GM18508 (cell line): ENCODE data around the gene STIM1.
"Not testable (repeated sequence)": the region's sequence is repeated elsewhere in the genome, so short reads cannot be mapped to it uniquely, and the experiment has no call there.

Experiments
- ATAC-seq: cut with Tn5 transposase; IDR thresholded peaks from one replicate; pipeline ENCODE4 v1.9.1; 2021; ENCODE audit warnings: moderate number of reproducible peaks; ENCODE audit not compliant: insufficient read depth, unreplicated experiment

Gene STIM1

DNA sequence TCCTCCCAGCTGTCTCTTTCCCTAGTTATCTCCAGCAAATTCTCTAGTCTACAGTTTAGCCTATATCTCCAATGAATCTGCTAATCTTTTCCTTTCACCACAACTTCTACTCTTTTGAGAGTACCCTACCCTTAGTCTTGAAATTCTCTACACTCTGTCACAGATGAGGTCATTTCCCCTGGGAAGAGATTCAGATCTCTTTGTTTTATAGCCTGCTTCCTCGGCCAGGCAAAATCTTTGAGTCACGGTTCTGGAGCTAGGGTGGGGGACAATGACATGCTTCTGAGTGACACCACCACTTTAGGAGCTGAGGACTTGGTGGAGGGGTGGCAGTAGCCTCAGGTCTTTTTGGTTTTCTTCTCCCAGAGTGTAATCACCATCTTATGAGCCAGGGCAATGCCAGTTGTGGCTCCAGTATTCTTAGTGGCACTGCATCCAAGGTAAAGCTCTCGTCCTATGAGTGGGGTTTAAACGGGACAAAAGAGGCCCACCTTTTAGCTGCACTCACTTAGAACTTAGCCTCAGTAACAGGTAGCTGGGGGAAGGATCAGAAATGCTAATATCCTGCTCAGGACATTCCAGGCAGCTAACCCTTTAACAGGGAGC is 140.6 kb downstream of the STIM1 start:
- no peak for ATAC-seq

DNA sequence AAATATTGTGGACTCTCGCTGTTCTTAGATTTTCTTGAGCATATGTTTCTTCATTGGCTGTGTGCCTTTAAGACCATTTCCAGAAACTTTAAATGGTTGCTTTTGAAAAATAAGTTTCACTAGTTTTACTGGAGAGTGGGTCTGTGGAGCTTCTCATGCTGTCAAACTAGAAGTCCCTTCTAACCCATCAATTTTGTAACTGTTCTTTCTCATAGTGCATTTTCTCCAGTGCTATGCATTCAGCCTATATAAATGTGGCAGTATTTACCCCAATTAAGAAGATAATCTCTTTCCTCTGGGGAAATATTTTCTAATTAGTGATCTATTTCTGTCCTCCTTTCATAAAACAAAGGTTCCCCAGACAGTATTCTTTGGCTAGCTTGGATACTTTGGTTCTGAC is 141.2 kb downstream of the STIM1 start:
- no peak for ATAC-seq

DNA sequence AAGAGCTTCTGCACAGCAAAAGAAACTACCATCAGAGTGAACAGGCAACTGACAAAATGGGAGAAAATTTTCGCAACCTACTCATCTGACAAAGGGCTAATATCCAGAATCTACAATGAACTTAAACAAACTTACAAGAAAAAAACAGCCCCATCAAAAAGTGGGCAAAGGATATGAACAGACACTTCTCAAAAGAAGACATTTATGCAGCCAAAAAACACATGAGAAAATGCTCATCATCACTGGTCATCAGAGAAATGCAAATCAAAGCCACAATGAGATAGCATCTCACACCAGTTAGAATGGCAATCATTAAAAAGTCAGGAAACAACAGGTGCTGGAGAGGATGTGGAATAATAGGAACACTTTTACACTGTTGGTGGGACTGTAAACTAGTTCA is 149.3 kb downstream of the STIM1 start:
- ATAC-seq, result not testable (repeated sequence)

GRCh38 chr11:4006946-4007680 is 151.6 kb downstream of the STIM1 start:
- no peak for ATAC-seq

DNA sequence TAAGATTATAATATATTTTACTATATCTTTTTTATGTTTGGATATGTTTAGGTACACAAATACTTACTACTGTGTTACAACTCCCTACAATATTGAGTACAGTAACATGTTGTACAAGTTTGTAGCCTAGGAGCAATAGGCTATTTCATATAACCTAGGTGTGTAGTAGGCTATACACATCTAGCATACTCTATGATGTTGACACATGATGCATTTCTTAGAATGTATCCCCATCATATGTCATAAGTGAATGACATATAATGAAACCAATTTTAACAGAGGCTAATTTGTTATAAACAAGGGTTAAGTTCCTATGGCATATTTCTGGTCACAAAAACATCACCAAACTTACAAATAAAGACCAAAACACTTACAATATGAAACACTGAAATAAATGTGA is 152.7 kb downstream of the STIM1 start:
- no peak for ATAC-seq

DNA sequence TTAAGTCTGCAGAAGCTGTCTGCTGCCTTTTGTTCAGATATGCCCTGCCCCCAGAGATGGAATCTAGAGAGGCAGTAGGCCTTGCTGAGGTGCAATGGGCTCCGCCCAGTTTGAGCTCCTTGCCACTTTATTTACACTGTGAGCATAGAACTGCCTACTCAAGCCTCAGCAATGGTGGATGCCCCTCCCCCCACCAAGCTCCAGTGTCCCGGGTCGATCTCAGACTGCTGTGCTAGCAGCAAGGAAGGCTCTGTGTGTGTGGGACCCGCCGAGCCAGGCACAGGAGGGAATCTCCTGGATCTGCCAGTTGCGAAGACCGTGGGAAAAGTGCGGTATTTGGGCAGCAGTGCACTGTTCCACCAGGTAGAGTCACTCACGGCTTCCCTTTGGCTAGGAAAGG is 161.1 kb downstream of the STIM1 start:
- ATAC-seq, result not testable (repeated sequence)

DNA sequence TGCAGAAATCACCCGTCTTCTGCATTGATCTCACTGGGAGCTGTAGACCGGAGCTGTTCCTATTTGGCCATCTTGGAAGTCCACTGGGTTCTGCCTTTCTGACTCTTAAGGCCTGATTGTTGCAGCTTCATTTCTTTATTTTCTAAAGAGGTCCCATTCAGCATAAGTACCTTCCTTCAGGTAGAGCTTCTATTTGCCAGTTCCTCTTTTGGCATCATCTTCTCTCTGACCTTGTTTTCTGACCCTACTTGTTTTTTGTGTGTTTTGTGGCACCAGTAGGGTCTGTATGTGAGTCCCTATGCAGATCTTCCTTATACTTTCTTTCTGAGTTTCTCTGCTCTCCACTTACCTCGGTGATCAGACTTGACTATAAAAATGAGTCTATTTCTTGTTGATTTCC is 161.7 kb downstream of the STIM1 start:
- no peak for ATAC-seq

- ATAC-seq, result no peak
These were observed 163.2 kb downstream of the STIM1 start for GRCh38 chr11:4018641-4019040.

- ATAC-seq, result no peak
These were observed 164.4 kb downstream of the STIM1 start for GRCh38 chr11:4019891-4020290.

- ATAC-seq, result no peak
These were observed 167.2 kb downstream of the STIM1 start for GRCh38 chr11:4022669-4023068.

- ATAC-seq, result no peak
These were observed 169.9 kb downstream of the STIM1 start for GRCh38 chr11:4025248-4025966.

- ATAC-seq, result no peak
These were observed 170.5 kb downstream of the STIM1 start for GRCh38 chr11:4025967-4026324.

DNA sequence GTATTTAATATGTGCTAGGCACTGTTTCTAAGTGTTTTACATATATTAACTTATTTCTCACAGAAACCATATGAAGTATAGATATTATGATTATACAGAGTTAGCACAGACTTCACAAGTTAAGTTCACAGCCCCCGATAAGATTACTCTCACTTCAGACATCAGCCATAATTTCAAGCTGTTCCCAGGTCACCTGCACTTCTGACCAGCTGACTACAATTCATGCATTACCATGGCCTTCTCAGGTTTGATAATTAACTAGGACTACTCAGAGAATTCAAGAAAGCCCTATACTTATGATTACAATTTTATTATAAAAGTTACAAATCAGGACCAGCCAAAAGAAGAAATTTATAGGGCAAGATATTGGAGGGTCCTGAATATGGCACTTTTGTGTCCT is 170.9 kb downstream of the STIM1 start:
- no peak for ATAC-seq

DNA sequence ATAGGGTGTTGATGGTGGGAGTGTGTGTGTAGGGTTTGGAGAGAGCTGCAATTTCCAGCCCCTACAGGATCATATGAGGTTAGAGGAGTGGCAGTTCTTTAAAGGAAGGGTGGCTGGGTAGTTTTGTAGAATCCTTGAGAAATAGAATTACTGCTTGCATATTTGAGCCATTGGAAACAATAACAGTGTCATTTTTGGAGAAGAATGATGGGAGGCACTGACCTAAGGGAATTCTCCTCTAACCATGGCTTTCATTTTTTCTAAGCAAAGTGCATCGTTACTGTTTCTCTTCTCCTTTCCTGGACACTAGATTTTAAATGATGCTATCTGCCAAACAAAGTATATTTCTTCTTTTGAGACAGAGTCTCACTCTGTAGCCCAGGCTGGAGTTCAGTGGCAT is 172.3 kb downstream of the STIM1 start:
- no peak for ATAC-seq

DNA sequence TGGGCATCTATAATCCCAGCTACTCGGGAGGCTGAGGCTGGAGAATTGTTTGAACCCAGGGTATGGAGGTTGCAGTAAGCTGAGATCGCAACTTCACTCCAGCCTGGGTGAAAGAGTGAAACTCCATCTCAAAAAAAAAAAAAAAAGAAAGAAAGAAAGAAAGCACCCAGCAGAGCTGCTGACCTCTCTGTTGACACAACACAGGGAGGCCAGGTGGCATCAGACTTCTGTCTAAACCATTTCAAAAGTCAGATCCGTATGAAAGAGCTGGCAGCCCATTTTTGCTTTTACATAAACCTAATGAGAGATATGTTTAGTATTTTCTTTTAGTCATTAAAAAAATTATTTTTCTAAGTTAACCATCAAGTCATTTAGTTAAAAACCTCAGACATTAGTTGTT is 174.7 kb downstream of the STIM1 start:
- no peak for ATAC-seq

DNA sequence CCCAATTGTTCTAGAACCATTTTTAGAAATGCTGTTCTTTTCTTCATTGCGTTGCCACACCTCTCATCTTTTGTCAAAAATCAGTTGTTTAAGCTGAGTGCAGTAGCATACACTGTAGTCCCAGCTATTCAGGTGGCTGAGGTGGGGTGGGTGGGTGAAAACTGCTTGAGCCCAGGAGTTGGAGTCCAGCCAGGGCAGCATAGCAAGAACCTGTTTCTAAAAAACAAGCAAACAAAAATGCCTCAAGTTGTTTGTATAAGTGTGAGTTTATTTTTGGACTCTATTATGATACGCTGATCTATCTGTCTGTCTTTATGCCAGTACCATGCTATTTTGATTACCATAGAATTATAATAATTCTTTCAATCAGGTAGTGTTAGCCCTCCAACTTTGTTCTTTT is 176.6 kb downstream of the STIM1 start:
- no peak for ATAC-seq

DNA sequence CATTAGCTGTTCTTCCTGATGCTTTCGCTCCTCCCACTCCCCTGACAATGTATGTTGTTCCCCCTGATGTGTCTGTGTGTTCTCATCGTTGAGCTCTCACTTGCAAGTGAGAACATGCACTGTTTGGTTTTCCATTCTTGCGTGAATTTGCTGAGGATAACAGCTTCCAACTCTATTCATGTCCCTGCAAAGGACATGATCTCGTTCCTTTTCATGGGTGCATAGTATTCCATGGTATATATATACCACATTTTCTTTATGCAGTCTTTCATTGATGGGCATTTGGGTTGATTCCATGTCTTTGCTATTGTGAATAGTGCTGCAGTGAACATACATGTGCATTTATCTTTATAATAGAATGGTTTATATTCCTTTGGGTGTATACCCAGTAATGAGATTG is 180.5 kb downstream of the STIM1 start:
- ATAC-seq, result no peak

- ATAC-seq, result no peak
These were observed 183.5 kb downstream of the STIM1 start for GRCh38 chr11:4039011-4039410.

GRCh38 chr11:4040461-4040860 is 185.0 kb downstream of the STIM1 start:
- ATAC-seq, result no peak

DNA sequence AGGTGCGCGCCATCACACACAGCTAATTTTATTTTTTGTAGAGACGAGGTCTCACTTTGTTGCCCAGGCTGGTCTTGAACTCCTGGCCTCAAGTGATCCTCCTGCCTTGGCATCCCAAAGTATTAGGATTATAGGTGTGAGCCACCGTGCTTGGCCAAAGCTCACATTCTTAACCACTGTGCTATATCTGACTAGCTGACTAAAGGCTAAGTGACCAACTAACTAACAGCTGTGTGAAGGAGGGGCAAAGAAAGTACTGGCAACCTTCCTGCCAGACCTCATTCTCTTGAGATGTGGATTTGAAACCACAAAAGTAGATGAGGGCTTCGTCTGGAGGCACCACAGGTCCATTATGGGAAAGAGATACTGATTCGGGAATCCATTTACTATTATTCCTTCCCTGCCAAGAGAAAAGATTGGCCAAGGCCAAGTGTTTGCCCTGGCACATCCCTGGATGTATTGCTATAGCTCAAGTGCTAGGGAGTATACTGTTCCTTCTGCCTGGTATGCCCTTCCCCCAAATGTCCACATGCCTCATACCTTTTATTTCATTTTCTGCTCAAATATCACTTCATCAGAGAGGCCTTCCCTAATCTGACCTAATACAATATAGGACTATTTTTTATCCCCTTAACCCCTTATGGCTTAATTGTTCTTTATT is 186.4 kb downstream of the STIM1 start:
- no peak for ATAC-seq

DNA sequence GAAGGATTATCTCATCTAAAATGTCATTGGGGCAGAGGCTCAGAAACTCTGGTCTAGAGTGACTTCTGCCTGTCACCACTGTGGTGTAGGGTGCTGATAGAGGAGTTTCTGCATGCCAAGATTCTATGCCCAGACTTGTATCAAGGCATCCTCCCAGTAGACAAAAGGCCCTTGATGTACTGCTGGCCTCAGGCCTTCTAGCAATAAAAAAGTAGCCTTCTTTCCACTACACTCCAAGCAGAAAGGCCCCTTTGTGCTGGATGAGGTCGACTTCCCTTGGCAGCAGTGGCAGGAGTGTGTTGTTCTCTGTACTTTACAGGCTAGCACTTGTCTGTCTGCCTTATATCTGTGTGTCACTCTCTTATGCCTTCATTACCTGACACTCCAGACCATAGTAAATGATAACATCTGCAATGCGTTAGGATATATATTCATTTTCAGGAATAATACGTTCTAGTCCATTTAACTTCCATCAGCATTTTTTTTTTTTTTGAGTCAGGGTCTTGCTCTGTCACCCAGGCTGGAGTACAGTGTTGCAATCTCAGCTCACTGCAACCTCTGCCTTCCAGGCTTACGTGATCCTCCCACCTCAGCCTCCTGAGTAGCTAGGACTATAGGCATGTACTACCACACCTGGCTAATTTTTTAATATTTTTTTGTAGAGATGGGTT is 189.6 kb downstream of the STIM1 start:
- ATAC-seq, result no peak
